ENCODE results near the gene UCK1.

The UCK1 gene

GRCh38 chr9:131521203-131521602 is 9.9 kb downstream of the UCK1 start:
- TF ChIP-seq PKNOX1 (IDR thresholded peaks at IDR 0.05) (no peak), ARNT (IDR thresholded peaks at IDR 0.05) (no peak), ZNF384 (IDR thresholded peaks at IDR 0.05) (no peak), BHLHE40 (IDR thresholded peaks at IDR 0.05; ENCODE audit: borderline replicate concordance) (no peak), NFRKB (IDR thresholded peaks at IDR 0.05) (no peak), LEF1 (IDR thresholded peaks at IDR 0.05; ENCODE audit: borderline replicate concordance) (no peak), ELF4 (IDR thresholded peaks at IDR 0.05) (no peak), FOXK2 (IDR thresholded peaks at IDR 0.05) (no peak), TARDBP (IDR thresholded peaks at IDR 0.05) (no peak), CTBP1 (IDR thresholded peaks at IDR 0.05; ENCODE audit: borderline replicate concordance) (no peak), SUZ12 (IDR thresholded peaks at IDR 0.05) (no peak), HDGF (IDR thresholded peaks at IDR 0.05; ENCODE audit: borderline replicate concordance) (no peak), L3MBTL2 (conservative IDR thresholded peaks at IDR 0.05) (no peak), FOXA1 (IDR thresholded peaks at IDR 0.05) (no peak), SP1 (IDR thresholded peaks at IDR 0.05) (no peak)
- ChIA-PET CTCF (no interaction called here), POLR2A (no interaction called here)
- no peak for DNase-seq (ENCODE audit: extremely low spot score)

- TF ChIP-seq ELF4 (IDR thresholded peaks at IDR 0.05) (no peak), ARNT (IDR thresholded peaks at IDR 0.05) (no peak), LEF1 (IDR thresholded peaks at IDR 0.05; ENCODE audit: borderline replicate concordance) (no peak), NFRKB (IDR thresholded peaks at IDR 0.05) (no peak), SUZ12 (IDR thresholded peaks at IDR 0.05) (no peak), L3MBTL2 (conservative IDR thresholded peaks at IDR 0.05) (no peak), PKNOX1 (IDR thresholded peaks at IDR 0.05) (no peak), FOXA1 (IDR thresholded peaks at IDR 0.05) (no peak), FOXM1 (IDR thresholded peaks at IDR 0.05; ENCODE audit: borderline replicate concordance) (no peak), TARDBP (IDR thresholded peaks at IDR 0.05) (no peak), BHLHE40 (IDR thresholded peaks at IDR 0.05; ENCODE audit: borderline replicate concordance) (no peak), SP1 (IDR thresholded peaks at IDR 0.05) (no peak), HDGF (IDR thresholded peaks at IDR 0.05; ENCODE audit: borderline replicate concordance) (no peak), CTBP1 (IDR thresholded peaks at IDR 0.05; ENCODE audit: borderline replicate concordance) (no peak), FOXK2 (IDR thresholded peaks at IDR 0.05) (no peak), ZNF384 (IDR thresholded peaks at IDR 0.05) (no peak)
- no peak for DNase-seq (ENCODE audit: extremely low spot score)
- CTCF ChIA-PET = no interaction called here
- POLR2A ChIA-PET = no interaction called here
Observed at GRCh38 chr9:131520503-131520902, 10.6 kb downstream of the UCK1 start.

GRCh38 chr9:131518553-131518952 is 12.5 kb downstream of the UCK1 start:
- ChIA-PET CTCF (no interaction called here), POLR2A (no interaction called here)
- TF ChIP-seq BHLHE40 (IDR thresholded peaks at IDR 0.05; ENCODE audit: borderline replicate concordance) (no peak), ELF4 (IDR thresholded peaks at IDR 0.05) (no peak), SP1 (IDR thresholded peaks at IDR 0.05) (no peak), SUZ12 (IDR thresholded peaks at IDR 0.05) (no peak), FOXK2 (IDR thresholded peaks at IDR 0.05) (no peak), L3MBTL2 (conservative IDR thresholded peaks at IDR 0.05) (no peak), FOXA1 (IDR thresholded peaks at IDR 0.05) (no peak), LEF1 (IDR thresholded peaks at IDR 0.05; ENCODE audit: borderline replicate concordance) (no peak), CTBP1 (IDR thresholded peaks at IDR 0.05; ENCODE audit: borderline replicate concordance) (no peak), NFRKB (IDR thresholded peaks at IDR 0.05) (no peak), HDGF (IDR thresholded peaks at IDR 0.05; ENCODE audit: borderline replicate concordance) (no peak), TARDBP (IDR thresholded peaks at IDR 0.05) (no peak), PKNOX1 (IDR thresholded peaks at IDR 0.05) (no peak), FOXM1 (IDR thresholded peaks at IDR 0.05; ENCODE audit: borderline replicate concordance) (no peak), ZNF384 (IDR thresholded peaks at IDR 0.05) (no peak), ARNT (IDR thresholded peaks at IDR 0.05) (no peak)
- DNase-seq (ENCODE audit: extremely low spot score) = no peak

- CTCF ChIA-PET = no interaction called here
- POLR2A ChIA-PET = no interaction called here
Observed at GRCh38 chr9:131517761-131518190, 13.3 kb downstream of the UCK1 start.

GRCh38 chr9:131516930-131517329 is 14.1 kb downstream of the UCK1 start:
- TF ChIP-seq ARNT (IDR thresholded peaks at IDR 0.05) (no peak), HDGF (IDR thresholded peaks at IDR 0.05; ENCODE audit: borderline replicate concordance) (no peak), PKNOX1 (IDR thresholded peaks at IDR 0.05) (no peak), FOXM1 (IDR thresholded peaks at IDR 0.05; ENCODE audit: borderline replicate concordance) (no peak), BHLHE40 (IDR thresholded peaks at IDR 0.05; ENCODE audit: borderline replicate concordance) (no peak), SUZ12 (IDR thresholded peaks at IDR 0.05) (no peak), NFRKB (IDR thresholded peaks at IDR 0.05) (no peak), FOXA1 (IDR thresholded peaks at IDR 0.05) (no peak), CTBP1 (IDR thresholded peaks at IDR 0.05; ENCODE audit: borderline replicate concordance) (no peak), TARDBP (IDR thresholded peaks at IDR 0.05) (no peak)
- POLR2A ChIA-PET = no interaction called here

More at GRCh38 chr9:131517761-131518190, 13.3 kb downstream of the UCK1 start:
- TF ChIP-seq L3MBTL2 (conservative IDR thresholded peaks at IDR 0.05) (no peak), PKNOX1 (IDR thresholded peaks at IDR 0.05) (no peak)
- DNase-seq (ENCODE audit: extremely low spot score) = no peak

More at GRCh38 chr9:131516930-131517329, 14.1 kb downstream of the UCK1 start:
- CTCF ChIA-PET = no interaction called here
- no peak for DNase-seq (ENCODE audit: extremely low spot score)
